22Rv1 (cell line): ENCODE measurements around the gene OR13C4.

ENCODE experiments used
- CTCF ChIP-seq: fragments of 450-650 bp; IDR thresholded peaks from 2 replicates; pipeline ENCODE4 v1.5.1; 2017; ENCODE audit warnings: mild to moderate bottlenecking
- ZFX ChIP-seq: fragments of 450-650 bp; IDR thresholded peaks from 2 replicates; pipeline ENCODE4 v1.6.1; 2017; ENCODE audit warnings: antibody characterized with exemption, borderline replicate concordance

- TF ChIP-seq CTCF = no peak
- TF ChIP-seq ZFX = no peak
These were observed 9.7 kb upstream of the OR13C4 start, which contains the start of gene OR13C3 for GRCh38 chr9:104536756-104537155.
